Head of caudate nucleus (tissue), 42 donors: ENCODE measurements around the gene ATXN10.

Experiments
- DNase-seq, 42 donors: peaks; one replicate each; pipeline versions ENCODE4 v3.0.0 to v3.0.0-alpha.2; 2020 to 2021; ENCODE audit warnings: mixed read lengths in 7 of 42
- intact Hi-C: fragments of 100-400 bp; cut with DNase I; formaldehyde crosslinking; loops from one replicate; pipeline ENCODE4 v1.15.0; 2022

Gene ATXN10

GRCh38 chr22:45772743-45773142, 101.1 kb downstream of the ATXN10 start:
- DNase-seq = no peak
- intact Hi-C loops = no loop called here

- intact Hi-C loops = no loop called here
- no peak for DNase-seq
Measured at GRCh38 chr22:45774001-45774670, 102.5 kb downstream of the ATXN10 start.

DNA sequence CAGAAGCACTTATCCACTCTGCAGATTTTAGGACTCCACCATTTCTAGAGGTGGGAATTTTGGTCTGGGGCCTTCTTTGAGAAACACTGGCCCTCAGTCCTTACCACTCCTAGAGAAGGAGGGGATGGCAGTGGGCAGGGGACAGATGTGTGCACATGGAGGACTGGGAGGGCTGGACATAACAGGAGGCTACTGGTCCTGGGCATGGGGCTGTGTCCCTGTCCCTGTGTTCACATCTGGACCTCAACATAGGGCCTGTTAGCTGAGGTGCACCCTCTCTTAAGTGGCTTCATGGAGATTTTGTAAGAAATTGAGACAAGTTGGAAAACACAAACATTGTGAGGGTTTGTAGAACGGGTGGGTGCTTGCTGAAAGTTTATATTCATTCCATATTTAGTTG, 103.4 kb downstream of the ATXN10 start:
- no peak for DNase-seq
- intact Hi-C loops = no loop called here

GRCh38 chr22:45775569-45776312, 104.1 kb downstream of the ATXN10 start:
- no peak for DNase-seq
- intact Hi-C loops = no loop called here

DNA sequence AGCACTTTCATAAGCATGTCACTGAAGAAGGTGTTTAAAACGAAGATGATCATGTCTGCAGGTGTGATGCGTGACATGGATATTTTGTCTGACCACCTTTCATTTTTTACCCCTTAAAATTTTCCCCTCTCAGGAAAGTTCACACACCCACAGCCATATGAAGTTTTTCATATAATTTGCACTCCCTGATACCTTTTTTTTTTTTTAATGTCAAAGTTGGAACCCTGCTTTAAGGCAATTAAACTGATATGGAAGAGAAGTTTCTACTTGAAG, 104.6 kb downstream of the ATXN10 start:
- DNase-seq = no peak
- intact Hi-C loops = no loop called here

DNA sequence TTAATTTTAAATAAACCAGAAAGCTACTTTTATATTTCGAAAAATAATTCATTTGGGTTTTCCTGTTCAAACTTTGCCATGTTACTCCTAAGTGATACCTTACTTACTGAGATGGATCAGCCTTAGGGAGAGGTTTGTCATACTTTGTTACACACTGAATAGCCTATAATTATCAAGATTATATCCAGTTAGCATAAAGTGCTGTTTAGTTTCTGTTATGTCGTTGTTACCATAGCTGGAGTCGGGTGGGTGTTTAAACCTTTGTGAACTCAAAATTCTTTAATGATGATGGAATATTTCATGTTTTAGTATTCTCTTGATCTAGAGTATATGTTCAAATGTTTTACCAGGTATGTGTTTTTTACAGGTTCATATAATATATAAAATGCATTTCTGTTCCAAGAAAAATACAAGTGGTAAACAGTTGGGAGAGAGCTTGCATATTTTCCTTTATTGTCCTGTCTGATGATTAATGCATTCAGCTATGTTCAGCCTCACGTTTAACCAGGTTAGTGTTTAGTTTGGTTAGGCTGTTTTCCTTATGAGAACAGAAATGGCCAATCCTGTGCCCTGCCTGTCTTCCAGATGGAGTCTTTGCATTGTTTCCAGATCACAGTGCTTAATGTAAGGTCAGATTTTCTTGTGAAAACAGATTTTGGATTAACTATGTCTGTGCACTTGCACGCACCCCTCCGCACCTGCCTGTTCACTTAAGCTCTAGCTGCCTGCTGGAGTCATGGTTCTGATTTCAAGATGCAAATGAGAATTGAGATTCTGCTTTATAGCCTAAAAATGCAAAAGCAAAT, 105.6 kb downstream of the ATXN10 start:
- DNase-seq = no peak
- intact Hi-C loops = no loop called here

GRCh38 chr22:45777852-45778375, 106.3 kb downstream of the ATXN10 start:
- intact Hi-C loops = no loop called here
- no peak for DNase-seq

DNA sequence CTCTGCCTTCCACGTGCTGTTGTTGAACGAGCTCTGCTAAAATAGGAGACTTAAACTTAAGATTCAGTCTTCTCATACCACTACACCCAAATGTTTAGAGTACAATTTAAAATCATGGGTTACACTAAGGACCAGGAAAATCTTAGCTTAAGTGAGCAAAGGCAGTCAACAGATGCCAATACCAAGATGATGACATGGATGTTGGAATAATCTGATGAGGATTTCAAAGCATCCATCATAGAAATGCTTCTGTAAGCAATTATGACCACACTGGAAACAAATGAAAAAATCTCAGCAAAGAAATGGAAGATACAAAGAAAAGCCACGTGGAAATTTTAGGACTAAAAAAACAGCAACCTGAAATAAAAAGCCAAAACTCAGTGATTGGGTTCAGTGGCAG, 109.8 kb downstream of the ATXN10 start:
- intact Hi-C loops = no loop called here
- no peak for DNase-seq

GRCh38 chr22:45781966-45782365, 110.3 kb downstream of the ATXN10 start:
- intact Hi-C loops = no loop called here
- DNase-seq = no peak

- intact Hi-C loops = no loop called here
Measured at GRCh38 chr22:45783021-45783420, 111.4 kb downstream of the ATXN10 start.

DNA sequence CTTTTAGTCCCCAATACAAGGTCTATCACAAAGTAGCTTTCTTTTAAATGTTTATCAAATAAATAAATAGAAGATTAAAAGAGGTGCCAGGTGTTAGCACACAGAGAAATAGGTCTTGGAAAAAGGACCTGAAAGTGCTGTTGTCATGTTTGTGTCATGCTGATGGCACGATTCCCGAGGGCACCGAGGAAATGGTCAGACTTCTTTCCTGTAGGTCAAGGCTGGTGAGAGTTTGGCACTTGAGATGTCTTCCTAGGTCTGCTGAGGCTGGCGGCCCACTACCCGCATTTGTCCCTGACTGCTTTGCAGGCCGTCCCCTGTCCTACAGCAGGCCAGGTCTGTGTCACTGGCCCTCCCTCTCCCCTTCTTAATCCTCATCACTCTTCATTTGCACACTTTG, 112.1 kb downstream of the ATXN10 start:
- DNase-seq = no peak
- intact Hi-C loops = no loop called here

More at GRCh38 chr22:45783021-45783420, 111.4 kb downstream of the ATXN10 start:
- DNase-seq = no peak

DNA sequence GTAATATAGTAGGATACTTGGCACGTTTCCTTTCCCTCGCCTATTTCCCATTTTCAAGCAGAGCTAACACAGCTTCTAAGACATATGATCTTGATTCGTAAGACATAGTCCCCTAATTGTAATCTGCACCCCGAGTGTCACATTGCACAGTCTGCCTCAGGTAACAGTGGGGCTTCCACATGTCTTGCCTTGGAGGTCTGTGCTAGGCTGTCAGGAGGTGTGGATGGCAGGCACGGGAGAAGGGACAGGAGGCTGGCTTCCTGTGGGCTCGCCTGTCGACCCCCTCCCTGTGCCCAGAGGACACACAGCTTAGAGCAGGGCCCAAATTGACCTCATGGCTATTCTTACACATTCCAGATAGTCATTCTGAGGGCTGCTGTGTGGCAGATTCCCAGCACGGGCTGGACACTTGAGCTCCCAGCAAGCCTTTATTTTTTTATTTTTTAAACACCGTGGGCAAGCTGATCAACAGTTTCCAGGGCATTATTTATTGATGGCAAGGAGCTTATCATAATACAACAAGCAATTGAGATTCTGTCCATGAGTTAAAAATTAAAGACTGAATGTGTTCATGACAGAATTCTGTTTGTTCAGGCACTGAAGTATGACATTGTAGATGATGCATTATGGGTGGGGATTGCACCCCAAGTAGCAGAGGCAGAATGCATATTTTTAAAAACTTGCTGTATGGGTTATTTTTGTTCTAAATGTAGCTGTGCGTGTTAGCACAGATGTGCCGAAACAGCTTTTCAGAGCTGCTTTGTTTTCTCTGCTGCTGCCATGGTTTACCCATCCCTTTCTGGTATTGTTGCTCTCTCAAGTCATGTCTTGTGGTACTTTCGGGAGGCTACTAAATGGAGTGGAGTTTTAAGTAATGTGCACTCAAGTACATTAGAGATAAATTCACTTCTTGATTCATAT, 113.0 kb downstream of the ATXN10 start:
- intact Hi-C loops = no loop called here
- DNase-seq = no peak

- intact Hi-C loops = no loop called here
- no peak for DNase-seq
Measured at GRCh38 chr22:45785458-45785857, 113.8 kb downstream of the ATXN10 start.

DNA sequence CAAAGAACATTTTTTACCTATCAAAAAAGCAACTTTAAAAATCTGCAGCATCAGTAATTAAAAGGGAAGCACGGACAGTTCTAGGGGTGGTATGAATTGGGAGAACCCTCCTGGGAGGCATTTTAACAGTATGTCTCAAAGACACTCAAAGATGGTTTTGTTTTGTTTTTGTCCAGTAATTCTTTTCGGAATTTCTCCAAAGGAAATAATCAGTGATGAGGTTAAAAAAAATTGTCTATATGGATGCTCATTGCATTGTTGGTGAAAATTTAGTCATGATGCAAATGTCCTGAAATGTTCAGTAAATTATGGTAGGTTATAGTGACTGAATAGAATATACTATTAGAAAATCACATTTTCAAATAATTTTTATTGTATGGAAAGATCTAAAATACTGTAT, 115.1 kb downstream of the ATXN10 start:
- DNase-seq = no peak
- intact Hi-C loops = no loop called here

GRCh38 chr22:45787759-45788158, 116.1 kb downstream of the ATXN10 start:
- DNase-seq = no peak
- intact Hi-C loops = no loop called here

- intact Hi-C loops = no loop called here
- DNase-seq = no peak
Measured at GRCh38 chr22:45788522-45788921, 116.9 kb downstream of the ATXN10 start.

- no peak for DNase-seq
- intact Hi-C loops = no loop called here
Measured at GRCh38 chr22:45790401-45790800, 118.8 kb downstream of the ATXN10 start.

DNA sequence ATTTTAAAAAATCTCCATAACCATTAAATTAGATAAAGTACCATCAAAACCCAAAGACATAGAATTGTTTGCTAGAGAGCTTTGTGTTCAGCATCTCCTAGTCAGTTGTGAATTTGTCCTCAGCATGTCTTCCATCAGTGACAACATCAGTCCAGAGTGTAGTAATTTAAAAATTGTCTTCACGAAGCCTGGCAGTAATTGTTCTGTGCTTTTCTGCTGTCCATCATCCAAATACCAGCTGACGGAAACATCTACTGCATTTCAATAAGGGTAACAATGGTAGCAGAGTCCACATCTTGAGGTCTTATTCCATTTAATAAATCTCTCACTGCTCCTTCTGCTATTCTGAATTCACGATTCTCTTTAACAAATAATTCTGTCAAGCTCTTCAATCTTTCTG, 121.5 kb downstream of the ATXN10 start:
- intact Hi-C loops = no loop called here

GRCh38 chr22:45793892-45794291, 122.3 kb downstream of the ATXN10 start:
- intact Hi-C loops = no loop called here
- no peak for DNase-seq

More for the DNA sequence above, 121.5 kb downstream of the ATXN10 start:
- DNase-seq = no peak
